GM12872 (cell line): ENCODE measurements around the gene DNASE2B.

Source experiments
- TF ChIP-seq, protein P1 (sequence below): IDR thresholded peaks from 3 replicates; pipeline ENCODE4 v1.5.1; 2011; ENCODE audit warnings: low read depth, mild to moderate bottlenecking, low read length, moderate library complexity; ENCODE audit not compliant: insufficient read depth

Gene DNASE2B

DNA sequence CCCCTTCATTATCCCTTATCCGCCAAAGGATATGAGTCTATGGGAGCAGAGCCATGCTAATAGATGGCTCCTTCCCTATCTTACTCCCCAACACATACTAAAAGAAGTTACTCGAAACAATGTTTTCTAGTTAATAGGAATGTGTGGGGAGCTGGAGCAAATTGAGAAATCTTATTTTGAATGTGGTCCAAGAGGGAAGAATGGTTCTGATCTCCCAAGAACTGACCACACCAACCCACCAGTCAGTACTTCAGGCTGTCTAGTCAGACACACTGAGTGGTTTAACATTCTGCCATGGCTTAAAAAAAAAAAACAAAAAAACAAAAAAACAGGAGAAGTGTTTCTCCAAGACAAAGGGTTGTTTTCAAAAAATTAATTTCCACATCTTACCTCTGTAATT, 31.5 kb upstream of the DNASE2B start:
- TF ChIP-seq, protein P1, sequence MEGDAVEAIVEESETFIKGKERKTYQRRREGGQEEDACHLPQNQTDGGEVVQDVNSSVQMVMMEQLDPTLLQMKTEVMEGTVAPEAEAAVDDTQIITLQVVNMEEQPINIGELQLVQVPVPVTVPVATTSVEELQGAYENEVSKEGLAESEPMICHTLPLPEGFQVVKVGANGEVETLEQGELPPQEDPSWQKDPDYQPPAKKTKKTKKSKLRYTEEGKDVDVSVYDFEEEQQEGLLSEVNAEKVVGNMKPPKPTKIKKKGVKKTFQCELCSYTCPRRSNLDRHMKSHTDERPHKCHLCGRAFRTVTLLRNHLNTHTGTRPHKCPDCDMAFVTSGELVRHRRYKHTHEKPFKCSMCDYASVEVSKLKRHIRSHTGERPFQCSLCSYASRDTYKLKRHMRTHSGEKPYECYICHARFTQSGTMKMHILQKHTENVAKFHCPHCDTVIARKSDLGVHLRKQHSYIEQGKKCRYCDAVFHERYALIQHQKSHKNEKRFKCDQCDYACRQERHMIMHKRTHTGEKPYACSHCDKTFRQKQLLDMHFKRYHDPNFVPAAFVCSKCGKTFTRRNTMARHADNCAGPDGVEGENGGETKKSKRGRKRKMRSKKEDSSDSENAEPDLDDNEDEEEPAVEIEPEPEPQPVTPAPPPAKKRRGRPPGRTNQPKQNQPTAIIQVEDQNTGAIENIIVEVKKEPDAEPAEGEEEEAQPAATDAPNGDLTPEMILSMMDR = no peak

DNA sequence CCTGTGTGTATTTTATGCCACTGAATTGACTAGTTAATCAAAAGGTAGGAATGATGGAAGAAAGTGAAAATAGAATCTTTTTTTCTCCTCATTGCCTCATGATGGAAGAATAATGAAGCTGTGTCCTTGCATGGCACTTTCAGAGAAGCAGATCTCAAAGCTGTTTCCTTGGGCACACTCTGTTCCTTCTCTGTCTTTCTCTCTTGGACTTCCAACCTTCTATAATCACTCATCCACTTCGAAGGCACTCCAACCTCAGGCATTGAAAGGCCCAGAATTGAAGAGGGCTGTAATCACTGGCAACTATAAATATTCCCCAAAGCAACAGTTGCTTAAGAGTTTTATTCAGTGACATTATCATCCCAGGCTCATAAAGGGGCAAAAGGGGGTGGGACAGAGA, 31.1 kb upstream of the DNASE2B start:
- TF ChIP-seq, protein P1 = no peak

DNA sequence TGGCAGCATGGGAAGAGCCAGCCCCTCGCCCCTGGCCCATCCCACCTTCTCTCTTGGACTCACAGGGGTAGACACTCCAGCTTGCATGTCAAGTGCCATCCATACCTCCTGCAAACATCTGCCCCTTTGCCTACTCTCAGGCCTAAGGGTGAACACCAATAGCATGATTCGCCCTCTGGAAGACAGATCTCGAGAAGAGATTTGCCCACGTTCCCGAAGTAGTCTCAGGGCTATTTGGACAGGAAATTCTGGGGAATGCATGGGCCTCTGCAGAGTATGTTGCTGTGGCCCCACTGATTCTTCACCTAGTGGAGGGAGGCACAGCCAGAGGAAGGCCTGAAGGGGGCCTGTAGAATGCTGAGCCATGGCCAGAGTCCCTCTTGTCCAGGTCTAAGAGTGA, 29.8 kb upstream of the DNASE2B start:
- TF ChIP-seq, protein P1 = no peak

DNA sequence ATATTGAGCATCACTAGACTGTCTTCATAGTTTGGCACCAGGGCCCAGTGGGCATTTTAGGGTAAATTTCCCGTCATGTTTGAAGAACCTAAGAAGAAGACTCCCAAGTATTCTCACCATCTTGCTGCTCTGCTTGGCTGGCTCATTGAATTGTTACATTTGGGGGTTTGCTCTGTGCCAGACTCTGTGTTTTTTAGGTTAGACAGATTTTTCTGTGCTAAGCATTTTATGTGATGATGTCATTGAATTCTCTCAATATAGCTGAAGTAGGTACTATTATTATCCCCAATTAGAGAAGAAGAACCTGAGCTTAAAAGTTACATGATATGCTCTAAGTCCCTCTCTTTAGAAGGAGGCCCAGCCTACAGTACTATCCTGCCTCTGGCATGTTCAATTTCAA, 28.0 kb upstream of the DNASE2B start:
- TF ChIP-seq, protein P1 = no peak

DNA sequence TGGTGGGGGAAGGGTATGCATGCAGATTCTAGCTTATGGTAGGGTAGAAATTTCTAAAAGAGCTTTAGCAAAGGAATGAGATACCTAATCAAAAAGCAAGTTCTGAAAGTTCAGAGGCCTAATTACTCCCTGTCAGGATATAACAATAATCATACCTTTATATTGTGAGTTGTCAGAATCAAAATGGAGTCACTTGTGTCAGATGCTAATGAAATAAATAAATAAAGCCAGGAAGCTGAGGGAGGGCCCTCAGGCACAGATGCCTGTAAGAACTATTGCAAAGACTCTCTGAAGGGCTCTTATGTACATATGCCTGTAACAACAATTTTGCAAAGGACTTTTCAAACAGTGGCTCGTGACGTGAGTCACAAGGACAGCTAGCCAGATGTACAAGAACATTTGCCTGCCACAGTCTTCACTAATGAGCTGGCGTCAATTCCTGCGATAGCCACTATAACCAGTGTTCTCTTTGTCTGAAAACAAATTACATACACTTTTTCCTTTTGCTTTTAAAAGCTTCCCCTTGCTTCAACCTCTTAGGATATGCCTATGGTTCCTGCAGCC, 27.4 kb upstream of the DNASE2B start:
- TF ChIP-seq, protein P1 = no peak

DNA sequence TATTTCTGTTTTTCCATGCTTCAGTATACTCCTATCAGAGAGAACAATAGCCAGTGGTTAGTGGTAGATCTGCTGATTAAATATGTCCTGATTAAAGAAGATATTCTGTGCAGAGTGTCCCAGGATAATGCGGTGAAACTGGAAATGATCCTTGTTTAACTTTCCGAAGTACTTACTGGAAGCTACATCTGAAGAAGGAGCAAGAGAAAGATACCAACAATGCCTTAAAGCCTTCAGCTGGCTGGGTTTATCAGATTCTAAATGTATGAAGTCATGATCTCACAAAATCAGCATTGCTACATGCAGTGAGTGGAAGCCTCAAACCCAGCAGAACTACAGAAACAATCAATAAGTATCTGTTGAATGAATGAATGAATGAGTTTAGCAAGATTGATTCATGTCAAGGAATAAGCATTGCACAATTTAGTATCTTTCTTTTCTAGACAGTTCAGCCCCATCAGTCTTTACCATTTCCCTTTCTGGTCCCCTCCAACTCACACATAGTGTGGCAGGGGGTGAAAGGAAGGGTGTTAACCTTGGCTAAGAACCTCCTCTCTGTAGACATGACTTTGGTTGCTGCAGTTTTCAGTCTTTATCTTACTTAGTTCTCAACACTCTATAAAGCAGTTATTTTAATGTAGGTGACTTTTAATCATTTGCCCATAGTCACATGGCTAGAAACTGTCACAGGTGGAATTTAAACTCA, 24.7 kb upstream of the DNASE2B start:
- TF ChIP-seq, protein P1 = no peak

DNA sequence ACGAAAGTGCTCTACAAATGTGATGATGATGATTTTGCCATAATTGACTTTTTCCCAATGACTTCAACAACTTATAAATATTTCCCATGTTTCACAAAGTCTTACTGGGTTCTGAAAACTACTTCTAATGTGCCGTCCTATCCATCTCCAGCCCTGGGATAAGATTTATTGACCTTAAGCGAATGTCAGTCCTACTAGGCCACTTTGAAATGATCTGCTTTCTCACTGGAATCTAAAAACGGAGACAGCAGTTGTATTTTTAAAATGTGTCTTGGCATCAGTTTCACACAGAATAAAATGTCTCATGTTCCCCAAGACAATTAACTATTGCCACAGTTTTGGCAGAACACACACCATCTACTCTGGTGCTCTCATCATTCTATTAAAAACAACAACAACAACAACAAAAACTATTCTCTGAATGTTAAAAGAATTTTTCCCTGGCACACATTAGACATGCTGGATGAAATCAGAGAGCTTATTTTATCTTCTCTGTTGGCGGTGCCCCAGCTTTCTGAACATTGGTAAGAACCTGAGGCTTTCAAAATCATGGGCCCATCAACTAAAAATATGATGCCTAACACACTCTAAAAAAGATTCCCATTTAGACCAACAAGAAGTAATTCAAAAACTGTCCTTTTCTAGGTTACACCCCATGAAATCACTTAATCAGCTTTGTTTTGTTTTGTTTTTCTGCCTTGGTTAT, 23.1 kb upstream of the DNASE2B start:
- TF ChIP-seq, protein P1 = no peak
